Left forelimb (tissue), 1 donor: ENCODE measurements around the gene RALB.
A peak's percentile ranks its signal among the peaks of the same experiment; 100 is the strongest.
"Not testable (repeated sequence)": the region's sequence is repeated elsewhere in the genome, so short reads cannot be mapped to it uniquely, and the experiment has no call there.

Experiments used
- DNase-seq: peaks from one replicate; pipeline ENCODE4 v3.0.0-alpha.2; 2018; ENCODE audit warnings: low spot score

The RALB gene

DNA sequence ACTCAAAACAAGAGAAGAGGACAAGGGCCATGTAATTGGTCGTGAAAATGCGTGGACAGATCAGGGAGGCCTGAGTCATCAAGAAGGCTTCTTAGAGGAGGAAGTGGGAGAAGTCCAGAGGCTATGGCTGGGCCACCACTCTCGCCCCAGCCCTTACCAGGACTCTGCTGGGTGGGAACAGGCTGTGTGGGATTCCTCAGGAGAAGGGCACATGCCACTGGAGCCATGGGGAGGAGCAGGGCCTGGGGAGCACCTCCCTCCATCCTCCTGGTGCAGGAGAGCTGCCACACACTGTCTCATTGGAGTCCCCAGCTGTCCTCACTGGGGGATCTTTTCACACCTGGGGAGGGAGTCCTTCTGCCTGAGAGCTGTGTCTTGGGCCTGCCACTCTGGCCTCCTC, 9.4 kb upstream of the RALB start:
- no peak for DNase-seq

DNA sequence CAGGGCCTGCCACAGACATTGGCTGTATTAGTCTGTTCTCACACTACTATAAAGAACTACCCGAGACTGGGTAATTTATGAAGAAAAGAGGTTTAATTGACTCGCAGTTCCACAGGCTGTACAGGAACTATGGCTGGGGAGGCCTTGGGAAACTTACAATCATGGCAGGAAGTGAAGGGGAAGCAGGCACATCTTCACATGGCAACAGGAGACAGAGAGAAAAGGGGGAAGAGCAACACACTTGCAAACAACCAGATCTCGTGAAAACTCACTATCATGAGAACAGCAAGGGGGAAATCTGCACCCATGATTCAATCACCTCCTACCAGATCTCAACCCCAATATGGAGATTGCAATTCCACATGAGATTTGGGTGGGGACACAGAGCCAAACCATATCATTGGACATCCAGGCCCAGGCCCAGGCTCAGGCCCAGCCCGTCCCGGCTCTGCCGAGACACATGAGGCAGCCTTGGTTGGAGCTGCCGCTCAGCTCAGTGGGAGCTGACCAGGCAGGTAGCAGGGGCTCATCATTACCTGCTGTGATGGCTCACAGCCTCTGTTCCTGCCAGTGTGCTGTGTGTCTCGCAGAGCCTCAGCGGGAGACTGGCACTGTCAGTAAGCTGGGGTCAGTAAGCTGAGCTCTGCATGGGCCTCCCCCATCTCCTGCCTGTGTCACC, 8.6 kb upstream of the RALB start:
- no peak for DNase-seq

DNA sequence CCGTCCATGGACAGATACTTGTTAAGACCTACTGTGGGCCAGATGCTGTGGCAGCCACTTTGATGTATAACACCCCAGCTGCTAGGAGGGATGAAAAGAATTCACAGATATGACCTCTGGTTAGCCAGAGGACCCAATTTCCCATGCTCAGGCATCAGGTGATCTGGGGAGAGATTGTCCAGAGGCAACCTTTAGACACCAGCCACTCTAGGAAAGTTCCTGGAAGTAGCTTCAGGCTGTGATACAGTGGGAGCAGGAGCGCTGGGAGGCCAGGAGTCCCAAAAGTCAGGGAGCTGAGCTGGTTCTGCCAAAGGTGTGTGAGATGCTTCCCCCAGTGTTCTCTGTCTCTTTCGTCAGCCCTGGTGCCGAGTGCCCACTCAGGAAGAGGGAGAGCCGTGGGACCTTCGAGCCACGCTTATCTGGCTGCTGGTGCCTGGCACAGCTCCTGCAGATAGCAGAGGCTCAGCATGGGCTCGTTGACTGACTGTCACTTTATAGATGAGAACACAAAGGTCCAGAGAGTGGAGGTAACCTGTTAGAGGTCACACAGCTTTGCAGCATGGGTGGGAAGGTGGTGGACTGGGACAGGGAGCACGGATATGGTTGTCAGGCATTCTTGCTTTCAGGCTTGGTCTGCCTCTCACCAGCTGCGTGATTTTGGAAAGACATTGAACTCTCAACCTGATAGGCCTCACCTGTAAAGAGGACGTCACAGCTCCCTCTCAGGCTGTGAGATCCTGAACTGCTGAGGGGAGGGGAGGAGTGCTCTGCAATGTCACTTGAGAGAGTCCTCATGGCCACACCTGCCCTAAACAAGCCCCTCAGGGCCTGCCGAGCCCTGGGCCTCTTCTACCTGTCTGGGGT, 7.8 kb upstream of the RALB start:
- DNase-seq: no peak

DNA sequence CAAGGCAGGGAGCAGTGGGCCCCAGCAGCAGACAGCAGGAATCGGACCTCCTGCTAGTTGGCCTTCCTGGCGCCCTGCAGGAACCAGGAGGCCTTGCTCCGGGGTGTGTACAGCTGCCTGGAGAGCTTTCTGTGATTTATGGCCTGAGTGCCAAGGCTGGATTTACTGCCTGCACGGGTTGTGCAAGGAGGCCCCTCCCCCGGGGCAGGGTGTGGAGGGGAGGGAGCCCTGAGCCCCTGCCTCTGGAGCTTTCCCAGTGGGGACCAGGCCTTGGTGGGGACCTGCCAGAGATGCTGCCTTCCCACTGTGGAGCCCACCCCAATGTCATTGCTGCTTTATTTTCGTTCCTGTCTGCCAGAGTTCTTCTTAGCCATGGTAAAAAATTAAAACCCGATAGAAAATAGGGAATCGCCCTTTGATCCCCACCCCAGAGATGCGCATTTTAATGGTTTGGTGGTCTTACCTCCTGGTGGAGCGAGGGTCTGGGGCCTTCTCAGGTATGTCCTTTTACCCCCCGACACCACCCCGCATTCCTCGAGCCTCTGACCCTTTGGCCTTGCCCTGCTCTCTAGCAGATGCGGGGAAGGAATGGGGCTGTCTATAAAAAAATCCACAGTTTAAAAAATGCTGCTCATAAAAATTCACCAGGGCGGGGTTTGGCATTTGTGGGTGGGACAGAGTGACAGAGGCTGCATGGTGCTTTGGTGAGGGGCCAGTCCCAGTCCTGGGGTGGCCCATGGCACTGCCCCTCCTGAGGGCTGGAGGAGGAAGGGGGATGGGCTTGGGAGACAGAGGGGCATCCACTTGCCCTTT, 6.9 kb upstream of the RALB start:
- no peak for DNase-seq

DNA sequence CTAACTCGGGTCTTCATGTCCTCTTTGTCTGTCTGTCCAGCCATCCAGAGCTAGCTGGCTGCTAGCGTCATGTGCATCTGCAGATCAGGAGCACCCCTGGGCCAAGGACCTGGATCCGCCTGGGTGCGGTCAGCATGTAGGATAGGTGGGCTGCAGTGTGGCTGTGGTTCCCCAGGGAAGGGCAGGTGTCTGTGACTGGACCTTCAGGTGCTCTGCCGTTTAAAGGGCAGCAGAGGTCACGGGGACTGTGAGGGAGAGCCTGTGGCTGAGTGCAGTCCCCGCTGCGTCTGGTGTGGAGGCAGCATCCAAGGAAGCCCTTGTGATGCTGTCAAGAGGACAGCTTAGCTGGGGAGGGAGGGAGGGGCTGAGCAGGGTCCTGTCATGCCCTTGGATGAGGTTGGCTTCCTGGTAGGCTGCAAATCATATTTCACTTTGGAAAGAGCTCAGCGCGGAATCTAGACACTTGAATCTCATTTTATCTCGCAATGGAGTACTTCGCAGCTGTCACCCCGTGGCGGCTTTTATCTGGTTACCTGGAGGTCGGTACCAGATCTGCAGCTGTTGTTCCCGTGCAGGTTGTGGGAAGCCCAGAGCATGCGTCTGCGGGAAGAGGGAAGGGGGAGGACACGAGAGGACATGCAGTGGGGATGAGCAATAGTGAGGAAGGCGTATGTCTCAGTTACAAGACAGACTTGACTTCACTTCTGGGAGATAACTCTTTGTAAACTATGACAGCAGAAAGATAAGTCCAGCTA, 5.9 kb upstream of the RALB start:
- DNase-seq: no peak

DNA sequence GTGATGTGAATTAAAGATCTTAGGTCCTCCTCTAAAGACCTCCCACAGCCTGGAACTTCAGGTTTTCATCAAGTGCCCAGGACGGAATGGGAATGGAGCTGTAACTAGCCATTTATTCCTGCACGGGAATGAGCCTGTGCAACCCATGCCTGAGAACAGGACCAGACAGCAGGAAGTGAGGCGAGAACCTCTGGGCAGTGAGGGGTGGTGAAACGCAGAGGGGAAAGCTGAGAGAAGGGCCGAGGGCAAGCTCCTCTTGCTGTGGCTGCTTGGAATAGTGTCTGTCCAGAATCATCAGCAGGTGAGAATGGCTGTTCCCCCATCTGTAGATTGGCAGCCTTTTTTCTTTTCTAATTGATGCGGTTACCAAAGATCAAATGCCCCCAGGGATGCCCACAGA, 4.8 kb upstream of the RALB start:
- no peak for DNase-seq

DNA sequence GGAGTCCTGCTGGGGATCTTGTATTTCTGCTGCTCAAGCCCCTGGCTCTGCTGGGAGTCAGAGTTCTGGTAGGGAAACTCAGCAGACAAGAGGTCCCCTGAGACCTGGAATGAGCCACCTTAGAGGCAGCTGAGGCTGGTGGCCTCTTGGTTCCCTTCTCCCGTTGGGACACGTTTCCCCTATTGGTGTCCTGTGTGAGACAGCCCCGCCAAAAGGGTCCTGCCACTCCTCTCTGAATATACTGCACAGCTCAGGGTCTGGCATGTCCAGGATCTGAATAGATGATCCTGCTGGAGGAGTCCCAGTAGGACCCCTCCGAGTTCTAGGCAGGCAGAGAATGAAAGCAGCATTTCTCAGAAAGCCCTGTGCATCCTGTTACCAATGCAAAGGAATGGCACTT, 2.0 kb upstream of the RALB start:
- no peak for DNase-seq

DNA sequence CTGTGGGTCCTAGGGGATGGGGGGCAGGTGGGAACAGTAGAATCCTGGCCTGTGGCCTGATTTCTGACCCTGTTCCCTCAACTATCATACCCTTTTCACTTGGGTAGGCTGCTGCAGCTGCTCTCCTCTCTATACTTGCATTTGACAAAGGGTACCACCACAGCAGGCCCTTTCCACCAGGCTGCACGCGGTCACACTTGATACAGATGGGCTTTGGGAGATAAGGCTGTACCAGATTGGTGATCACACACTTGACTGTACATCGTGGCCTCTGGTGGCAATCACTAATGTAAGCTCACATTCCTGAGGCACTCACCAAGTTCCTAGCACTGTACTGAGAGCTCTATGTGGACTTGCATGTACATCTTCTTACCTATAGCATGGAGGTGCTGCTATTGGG, 1.6 kb upstream of the RALB start:
- DNase-seq: no peak

DNA sequence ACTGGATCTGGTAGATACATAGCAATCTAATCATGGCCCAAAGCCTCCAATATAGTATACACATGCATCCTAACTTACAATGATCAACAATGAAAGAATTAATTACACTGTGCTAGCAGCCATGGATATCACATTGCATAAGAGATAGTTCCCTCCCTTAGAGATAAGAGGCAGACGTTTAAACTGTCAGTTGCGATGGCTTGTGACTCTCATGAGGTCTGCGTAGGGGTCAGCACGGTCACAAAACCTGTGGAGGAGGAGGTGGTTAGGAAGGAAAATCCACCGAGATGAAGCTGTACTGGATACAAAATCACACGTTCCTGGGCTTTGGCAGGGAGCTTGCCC, 800 bp upstream of the RALB start:
- no peak for DNase-seq

DNA sequence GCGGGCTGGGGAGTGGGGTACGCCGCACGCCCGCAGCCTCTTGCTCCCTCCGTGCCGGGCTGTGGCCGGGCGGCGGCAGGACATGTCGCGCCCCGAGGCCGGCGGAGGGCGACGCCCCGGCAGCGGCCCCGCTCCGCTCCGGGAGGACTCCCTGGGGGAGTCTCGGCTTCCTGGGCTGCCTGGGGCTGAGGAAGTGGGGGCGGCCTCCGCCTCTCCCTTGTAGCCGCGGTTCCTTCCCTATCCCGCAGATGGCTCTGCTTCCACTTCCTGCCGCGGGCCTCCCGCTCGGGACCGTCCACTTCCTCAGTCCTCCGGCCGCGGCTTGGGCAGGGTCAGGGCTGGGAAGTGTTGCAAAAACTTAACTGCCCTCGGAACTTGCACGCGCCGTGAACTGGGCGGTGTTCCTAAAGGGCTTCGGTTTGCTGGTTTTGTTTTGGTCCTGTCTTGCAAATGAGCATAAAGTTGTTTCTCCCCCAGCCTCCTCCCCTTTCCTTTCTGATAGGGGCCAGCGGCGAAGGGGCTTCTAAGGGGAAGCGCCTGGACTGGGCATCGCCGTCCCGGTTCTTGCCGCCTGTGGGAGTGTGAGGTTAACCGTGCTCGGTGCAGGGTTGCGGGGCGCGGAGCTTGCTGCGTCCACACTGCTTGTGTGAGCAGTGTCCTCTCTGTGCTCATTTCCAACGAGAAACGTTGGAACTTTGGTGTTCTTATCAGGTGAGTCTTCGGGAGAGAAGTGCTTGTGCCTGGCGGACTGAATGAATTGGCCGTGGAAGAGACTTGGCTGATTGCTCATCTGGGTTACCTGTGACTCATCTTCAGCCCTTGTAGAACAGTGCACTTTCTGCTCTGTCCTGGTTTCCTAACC, 600 bp downstream of the RALB start:
- peak; percentile 87 for DNase-seq

DNA sequence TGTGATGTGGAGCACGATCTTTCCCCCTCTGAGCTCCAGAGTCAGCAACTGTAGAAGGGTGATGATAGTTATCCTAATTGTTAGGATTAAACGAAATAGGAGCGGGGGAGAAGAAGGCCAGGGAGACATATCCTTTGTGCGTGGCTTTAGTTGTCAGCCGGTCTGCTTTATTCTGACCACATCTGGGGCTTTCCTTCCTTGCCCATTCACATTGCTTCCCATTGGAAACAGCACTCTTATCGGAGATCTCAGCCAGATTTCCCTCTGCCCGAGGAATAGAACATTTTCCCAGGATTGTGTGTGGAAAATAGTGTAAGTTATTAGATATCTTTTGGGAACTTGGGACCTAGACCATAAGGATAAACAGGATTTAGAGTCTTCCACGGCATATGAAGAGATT, 1.5 kb downstream of the RALB start:
- DNase-seq: no peak

DNA sequence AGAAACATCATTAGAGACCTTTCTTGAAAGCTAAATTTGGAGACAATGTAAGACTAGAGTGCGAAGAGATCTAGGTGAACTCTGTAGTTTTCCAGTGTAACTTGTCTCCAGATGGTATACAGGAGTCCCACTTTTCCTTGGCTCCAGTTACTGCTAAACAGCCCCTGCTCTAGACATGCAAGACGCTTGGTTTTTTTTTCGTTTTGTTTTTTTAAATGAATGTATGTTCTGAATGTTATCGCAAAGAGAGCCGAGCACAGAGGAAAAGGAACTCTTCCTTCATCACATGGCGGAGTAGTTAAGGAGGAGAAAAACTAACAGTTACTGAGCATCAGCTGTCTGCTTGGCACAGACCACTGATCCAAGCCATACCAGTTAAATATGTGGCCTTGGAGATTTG, 2.4 kb downstream of the RALB start:
- no peak for DNase-seq

DNA sequence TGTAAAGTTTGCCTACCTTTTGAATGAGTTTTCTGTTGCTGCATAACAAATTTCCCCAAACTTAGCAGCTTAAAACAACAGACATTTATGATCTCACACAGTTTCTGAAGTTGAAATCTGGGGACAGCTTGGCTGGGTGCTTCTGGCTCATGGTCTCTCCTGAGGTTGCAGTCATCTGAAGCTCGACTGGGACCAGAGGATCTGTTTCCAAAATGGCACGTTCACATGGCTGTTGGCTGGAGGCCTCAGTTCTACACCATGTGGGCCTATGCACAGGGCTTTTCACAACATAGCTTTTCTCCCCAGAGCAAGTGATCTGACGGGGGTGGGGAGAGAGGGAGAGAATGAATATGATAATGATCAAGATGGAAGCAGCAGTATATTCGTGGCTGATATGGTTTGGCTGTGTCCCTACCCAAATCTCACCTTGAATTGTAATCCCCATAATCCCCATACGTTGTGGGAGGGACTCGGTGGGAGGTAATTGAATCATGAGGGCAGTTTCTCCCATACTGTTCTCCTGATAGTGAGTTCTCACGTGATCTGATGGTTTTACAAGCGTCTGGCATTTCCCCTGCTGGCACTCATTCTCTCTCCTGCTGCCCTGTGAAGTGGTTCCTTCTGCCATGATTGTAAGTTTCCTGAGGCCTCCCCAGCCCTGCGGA, 3.5 kb downstream of the RALB start:
- no peak for DNase-seq

DNA sequence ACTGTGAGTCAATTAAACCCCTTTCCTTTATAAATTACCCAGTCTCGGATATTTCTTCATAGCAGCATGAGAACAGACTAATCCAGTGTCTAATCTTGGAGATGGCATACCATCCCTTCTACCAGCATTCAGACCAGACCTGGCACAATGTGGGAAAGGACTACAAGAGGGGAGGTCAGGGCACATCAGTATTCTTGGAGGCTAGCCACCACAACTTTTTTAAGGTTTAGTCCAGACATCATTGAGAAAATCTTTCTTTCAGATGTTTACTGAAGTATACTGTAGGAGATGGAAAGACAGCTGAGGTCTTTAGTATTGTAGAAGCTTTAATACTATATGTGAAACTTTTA, 4.0 kb downstream of the RALB start:
- DNase-seq: no peak

DNA sequence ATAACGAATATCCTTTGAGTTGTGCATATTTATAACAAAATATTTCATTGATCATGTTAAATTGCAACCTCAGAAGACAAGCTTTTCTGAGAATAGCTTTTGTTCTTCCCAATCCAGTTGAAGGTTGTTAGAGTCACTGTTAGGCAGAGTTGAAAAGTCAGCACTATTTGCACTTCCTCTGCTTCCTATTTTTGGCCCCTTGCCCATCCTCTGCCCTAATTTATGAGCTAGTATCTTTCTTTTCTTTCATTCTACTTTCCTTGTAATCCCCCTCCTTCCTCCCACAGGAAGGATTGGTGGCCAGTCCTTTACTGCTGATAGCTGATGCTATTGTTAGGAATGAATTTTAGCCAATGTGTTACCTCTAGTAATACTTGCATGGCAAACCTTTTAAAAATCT, 4.9 kb downstream of the RALB start:
- no peak for DNase-seq

DNA sequence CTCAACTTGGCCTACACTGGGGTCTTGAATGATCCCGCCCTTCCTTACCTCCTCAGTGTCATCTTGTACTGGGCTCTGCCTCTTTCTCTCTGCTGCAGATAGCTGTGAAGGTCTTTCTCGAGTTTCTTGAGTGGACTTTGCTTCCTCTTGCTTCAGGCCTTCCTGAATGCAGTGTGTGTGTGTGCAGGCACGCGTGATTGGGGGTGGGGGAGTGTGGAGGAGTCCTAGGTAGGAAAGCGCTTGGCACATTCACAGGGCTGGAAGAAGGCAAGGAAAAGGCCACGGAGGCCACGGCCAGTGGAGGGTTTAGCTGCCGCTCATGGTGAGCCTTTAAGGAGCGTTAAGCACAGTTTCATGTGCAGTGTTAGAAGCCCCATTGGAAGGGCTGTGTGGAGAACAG, 5.5 kb downstream of the RALB start:
- no peak for DNase-seq

DNA sequence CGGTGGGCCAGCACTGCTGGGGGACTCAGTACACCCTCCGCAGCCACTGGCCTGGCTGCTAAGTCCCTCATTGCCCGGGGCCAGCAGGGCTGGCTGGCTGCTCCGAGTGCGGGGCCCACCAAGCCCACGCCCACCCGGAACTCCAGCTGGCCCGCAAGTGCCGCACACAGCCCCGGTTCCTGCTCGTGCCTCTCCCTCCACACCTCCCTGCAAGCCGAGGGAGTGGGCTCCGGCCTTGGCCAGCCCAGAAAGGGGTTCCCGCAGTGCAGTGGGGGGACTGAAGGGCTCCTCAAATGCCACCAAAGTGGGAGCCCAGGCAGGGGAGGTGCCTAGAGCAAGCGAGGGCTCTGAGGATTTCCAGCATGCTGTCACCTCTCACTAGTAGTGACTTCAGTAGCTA, 7.3 kb downstream of the RALB start:
- DNase-seq: not testable (repeated sequence)

DNA sequence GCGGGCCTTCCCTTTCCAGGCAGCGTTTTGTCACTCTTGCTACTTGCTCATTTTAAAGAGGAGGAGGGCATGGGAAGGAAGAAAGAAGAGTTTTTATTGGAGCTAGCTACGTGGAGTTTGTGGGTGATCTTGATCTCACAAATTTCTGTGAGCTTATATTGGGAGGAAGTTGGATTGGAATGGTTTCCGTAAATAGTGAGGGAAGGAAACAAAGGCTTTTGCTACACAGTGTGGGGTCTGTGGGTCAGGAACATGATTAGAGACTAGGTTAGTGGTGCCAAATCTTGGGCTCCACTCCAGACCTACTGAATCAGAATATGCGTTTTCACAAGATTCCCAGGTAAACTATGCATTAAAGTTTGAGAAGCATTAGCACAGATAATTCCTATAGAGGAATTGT, 8.1 kb downstream of the RALB start:
- DNase-seq: no peak

DNA sequence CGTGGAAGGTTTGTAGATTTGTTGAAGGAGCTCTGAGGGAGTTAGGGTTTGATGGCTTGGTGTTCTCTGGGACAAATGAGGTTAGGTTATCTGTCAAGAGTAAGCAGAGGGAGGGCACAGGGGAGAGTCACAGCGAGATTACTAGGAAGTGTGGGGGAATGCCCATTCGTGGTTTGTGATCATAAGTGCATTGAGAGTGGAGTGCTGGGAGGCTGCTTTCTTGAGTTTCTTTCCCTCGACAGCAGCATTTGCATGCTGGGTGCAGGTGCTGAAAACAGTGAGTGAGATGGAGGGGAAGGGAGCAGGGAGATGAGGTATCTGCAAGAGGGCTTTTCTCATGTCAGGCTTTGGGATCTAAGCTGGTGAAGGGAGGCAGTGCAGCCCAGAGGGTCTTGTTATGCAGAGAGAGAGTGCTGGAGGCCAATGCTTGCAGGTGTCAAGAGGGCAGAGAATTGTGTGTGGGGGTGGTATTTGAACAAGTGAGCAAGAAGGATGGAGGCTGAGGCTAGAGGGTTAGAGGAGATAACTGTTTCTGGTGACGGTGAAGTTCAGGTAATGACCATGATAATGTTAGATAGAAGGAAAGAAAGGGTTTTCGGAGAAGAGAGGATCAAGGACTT, 8.8 kb downstream of the RALB start:
- no peak for DNase-seq

DNA sequence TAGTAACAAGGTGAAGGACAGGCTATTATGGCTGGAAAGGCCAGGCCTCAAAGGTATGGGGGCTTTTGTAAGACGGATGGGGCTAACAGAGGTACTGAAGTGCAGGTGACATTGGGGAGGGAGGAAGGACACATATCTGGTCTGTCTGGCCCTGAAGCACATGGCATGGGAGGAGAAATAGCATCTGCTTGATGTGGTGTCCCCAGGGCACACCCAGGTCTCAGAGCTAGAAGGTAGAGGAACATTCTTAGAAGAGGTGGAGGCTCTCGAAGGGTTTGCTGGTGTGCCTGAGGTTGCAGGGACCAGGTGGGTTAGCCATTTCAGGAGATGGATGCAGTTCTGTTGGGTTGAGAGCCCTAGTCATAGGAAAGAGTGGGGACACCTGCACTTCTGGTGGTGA, 9.5 kb downstream of the RALB start:
- DNase-seq: no peak
